HG03432 (cell line): ENCODE results near the gene MSI2.

Experiments
- ATAC-seq: cut with Tn5 transposase; IDR thresholded peaks from one replicate; pipeline ENCODE4 v1.9.1; 2021; ENCODE audit warnings: mild to moderate bottlenecking, moderate library complexity; ENCODE audit not compliant: unreplicated experiment

Gene MSI2

DNA sequence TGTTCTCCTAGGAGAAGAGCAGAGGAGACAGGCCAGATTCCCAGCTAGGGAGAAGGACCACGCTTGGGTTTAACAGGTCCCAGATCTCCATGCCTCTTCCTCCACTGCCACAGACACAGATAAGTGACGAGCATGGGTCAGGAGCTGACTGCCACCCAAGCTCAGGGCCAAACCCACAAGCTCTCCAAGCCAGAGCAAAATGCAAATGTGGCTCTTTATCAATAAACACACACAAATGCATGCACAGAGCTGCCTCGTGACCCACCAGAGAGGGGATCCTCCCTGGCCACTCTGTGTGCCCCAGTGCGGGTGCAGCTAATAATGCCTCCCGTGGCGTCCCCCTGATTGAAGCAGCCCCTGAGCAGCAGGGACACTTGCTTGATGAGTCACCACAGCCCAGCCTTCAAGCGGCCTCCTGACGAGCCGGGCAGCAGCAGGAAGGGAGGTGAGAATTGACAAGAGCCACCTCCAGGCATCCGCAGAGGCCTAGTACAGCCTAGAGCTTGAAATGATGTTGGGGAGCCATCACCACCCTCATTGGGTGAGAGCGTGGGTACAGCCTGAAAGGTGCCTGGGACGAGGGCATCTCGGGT is 344.9 kb downstream of the MSI2 start:
- no peak for ATAC-seq

DNA sequence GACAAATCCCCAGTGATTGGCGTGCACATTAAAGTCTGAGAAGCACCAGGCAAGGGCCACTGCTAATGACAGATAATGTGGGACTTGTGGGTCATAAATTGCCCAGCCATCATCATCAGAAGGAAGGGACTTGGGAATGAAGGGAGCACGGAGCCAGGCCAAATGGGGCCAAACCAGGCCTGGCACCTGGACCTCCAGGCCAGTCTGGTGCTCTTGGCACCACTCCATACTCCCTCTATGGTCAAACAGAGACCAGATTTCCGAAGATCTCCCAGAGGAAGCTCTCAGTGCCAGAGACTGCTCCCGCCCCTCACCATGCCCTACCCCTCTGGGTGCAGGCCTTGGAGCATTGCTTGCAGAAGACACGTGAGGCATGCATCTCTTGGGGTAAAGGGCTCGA is 346.6 kb downstream of the MSI2 start:
- ATAC-seq: no peak

DNA sequence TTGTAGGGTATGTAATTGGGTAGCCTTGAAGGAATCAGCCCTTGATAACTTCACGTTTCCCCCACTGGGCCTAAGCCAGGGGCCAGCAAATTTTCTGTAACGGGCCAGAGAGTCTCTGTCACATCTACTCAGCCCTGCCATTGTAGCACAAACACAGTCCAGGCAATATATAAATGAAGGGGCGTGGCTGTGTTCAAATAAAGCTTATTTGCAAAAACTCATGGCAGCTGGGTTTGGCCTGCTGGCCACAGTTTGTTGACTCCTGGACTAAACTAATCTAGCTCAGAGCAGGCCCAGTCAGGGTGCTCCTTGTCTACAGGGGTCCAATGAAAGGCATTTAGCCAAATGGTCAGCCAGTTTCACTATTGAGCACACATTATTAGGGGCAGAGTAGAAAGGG is 347.2 kb downstream of the MSI2 start:
- ATAC-seq: no peak

DNA sequence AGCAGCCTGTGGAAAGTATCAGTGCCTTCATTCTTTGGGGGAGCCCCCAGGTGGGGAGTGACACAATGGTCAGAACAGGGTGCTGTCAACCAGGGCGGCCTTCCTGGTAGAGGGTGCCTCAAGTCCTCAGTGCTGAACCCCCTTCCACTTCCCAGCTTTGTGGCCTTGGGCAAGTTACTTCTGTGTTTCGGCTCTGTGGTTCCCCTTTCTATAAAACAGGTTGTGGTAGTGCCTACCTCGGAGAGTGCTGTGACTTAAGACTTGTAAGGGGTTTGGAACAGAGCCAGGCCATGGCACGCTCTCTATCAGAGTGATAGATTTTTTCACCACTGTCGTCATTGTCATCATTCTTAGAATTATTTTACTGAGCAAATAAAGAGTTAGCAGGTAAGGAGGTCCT is 347.7 kb downstream of the MSI2 start:
- peak; percentile 46 for ATAC-seq

DNA sequence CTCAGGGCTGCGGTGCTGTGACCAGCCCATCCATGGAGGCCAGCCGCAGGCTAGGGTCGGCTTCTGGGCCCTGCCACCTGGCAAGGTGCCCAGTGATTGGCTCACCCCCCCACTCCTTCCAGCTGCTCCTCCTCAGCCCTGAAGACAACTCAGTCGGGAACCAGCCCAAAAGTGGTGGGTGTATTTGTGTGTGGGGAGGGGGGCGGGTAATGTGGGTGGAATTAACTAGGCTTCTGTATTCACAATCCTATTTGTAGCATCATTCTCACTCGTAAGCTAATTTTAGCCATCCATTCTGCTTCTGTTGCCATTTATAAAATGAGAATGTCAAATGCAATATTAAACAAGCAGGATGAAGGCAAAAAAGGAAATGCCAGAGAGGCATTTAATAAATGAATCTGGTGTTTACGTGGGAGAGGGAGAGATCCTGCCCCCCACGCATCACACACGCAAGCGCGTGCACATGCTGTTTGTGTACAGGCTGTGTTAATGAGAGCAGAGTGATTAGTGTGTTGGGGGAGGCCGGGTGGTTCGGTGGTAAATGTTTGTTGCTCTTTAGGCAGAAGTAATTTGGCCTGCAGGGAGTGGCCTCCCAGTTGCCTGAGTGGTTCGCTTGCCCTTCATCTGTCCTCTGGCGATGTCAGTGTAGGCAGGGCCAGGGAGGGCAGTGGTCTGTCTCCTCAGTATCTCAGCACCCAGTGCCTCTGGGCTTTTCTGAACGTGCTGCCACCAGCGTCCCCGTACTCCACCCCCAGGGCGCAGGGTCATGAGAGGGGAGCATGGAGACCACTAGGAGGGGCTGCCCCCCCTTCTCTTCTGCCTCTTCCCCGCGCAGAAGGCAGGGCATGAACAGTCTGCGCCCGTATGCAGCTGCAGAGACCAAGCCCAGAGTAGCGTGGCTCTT is 348.7 kb downstream of the MSI2 start:
- ATAC-seq: peak; percentile 73

DNA sequence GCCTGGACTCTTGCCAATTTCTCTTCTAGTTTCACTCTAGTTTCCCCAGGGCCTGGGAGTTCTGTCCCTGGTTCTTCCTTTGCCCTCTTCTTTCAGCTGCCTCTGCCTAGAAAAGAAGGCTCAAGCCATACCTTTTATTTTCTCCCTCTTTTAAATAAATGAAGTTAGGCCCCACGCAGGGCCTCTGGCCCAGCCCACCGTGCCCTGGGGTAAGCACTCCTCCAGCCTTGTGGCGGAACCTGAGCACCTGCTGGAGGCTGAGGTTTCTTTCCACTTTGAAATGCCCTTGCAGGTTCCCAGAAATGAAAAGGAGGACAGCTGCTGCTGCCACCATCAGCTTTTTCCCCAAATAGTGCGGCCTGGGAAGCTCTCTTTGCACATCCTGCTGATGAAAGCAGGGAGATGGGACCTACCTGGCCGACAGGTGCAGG is 349.4 kb downstream of the MSI2 start:
- ATAC-seq: peak; percentile 38

DNA sequence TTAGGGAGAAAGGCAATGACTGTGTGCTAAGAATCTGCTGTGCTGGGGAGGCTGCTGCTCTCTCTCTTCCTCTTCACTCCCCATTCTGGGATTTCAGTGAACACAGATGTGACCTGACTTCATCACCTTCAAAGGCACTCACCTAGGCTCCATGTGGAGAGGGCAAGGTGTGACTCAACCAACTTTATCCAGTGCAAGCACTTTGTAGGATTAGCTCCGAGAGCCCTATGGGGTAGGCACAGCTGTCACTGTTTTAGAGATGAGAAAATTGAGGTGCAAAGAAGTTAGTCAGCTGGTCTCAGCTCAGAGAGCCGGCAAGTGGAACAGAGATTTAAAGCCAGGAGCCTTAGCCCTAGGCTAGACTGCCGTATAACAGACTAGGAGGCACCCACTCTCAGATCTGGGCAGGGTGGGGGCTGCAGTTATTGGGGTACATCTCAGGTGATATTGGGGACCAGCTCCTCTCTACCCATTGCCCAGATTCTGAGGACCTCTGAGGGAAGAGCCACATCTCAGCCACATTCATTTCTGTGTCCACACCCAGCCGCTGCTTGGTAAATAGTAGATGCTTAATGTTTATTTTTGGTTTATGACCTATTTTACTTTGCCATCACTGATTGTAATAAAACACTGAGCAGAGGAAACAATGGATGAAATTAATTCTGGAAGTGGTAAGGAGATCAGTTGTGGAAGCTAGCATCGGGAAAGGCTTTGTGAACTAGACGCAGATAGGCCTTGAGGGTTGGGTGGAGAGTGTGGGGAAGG is 350.0 kb downstream of the MSI2 start:
- ATAC-seq: no peak

DNA sequence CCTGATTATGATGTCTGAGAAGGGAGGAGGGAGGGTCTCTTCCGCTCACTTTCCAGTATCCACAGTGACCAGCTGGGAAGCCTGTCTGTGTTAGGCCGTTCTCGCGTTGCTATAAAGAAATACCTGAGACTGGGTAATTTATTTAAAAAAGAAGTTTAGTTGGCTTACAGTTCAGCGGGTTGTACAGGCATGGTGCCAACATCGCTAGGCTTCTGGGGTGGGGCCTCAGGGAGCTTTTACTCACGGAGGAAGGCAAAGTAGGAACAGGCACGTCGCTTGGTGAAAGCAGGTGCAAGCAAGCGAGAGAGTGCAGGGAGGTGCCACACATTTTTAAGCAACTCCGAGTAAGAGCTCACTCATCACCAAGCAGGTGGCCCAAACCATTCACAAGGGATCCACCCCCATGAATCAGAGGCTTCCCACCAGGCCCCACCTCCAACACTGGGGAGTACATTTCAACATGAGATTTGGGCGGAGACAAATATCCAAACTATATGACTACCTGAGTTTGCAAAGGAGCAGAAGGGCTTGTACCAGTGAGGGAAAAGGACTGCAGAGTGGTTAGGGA is 351.3 kb downstream of the MSI2 start:
- ATAC-seq: no peak

DNA sequence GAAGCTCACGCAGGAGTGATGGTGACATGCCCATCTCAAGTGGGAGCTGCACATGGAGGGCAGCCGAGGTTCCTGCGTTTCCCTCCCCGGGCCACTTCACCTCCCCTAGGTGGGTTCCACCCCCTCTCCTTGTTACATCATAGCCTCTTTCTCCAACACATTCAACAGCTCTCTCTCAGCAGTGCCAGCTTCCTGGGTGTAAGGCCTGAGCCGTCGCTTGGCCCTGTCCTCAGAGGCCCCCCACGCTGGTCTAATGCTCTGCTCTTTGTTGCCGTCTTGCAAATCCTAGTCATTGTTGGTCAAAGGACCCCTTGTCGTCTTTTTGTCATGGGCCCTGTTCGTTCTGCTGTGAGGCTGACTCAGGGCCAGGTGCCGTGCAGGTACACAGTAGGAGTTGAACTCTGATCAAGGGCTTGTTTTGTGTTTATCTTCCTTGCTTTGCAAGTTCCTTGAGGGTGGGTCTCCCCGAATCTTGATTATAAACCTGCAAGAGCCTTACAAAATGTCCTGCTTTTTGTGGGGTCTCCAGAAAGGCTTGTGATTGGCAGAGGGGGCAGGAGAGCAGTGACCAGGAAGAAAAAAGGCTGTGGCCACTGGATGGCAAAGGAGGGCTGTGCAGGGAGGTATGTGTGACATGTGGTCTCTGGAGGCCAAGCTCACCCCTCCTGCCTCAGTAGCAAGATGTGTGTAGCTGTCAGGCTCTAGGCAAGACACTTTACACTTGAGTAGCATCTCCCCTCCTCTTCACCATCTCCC is 352.2 kb downstream of the MSI2 start:
- ATAC-seq: no peak

DNA sequence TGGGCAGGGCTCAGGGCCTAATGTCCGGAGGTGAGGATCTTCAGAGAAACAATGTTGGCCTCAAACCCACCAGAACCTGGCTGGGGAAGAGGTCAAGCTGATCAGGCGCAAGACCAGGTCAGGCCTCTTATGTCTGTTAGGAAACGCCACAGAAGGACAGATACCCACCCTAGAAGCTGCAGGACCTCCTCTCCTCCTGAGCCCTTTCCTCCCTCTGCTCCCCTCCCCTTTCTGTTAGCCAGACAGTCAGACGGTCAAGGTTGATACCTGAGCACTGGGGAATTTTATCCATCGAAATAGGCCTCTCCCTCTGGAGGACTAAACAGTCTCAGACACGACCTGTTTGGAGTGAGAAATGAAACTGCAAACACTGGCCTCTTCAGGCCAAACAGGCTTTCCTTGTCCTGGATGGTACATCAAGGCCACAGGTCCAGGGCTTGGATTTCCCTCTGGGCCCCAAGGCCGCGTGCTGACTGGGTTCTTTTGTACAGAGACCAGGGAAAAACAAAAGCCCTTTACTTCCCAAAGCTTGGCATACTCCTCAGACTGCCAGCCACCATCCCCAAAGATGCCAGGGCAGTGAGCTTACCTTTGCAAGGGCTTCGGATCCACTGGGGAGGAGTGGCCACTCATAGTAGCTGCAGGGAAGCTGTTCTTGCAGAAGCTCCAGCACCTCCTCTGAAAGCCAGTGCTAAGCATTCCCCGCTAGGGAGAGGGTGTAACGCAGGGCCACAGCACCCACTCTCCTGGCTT is 353.0 kb downstream of the MSI2 start:
- no peak for ATAC-seq

DNA sequence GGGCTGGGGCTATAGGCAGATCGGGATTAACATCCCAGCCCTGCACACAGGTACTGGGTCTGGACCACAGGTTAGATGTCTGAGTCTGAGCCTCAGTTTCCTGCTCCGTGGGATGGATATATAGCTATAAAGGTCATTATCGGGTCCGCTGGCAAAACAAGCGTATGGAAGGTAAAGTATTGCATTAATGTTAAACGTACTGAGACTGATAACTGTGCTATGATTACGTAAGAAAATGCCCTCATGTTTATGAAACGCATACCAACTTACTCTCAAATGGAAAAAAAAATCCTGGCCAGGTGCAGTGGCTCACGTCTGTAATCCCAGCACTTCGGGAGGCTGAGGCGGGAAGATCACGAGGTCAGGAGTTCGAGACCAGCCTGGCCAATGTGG is 353.6 kb downstream of the MSI2 start:
- no peak for ATAC-seq

DNA sequence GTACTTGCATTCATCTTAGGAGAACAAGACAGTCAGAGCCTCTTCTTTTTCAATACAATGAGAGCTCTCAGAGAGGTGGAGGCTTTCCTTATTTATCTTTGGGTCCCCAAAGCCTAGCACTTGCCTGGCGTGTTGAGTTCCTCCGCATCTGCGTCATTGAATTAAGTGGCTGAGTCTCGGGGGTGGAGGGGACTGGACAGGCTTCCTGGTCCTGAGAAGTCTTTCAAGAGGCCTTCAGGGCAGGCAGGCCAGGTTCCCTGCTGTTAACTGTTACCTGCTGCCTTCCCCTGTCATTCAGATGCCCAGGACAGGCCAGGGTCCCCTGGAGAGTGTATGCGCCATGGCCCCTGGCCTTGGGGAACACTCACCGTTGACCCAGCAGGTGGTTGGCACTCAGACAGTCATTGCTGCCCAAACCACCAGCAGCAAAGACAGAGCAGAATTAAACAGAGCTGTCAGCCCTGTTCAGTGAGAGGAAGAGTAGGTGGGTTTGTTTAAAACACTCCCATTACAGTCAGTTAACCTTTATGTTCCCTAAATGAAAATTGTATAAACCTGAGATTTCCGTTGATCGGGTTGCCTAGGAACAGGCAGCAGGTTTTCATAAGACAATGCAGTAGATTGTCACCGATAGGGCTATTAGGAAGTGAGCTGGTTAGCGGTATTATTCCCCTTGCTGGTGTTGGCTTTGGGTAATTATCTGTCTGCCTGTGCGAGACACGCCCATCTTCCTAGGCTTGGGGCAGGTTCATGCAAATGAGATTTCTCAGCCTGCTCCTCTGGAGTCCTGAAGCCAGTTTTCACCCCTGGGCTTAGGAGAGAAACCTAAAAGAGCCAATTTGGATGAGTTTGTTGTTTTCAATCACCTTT is 356.1 kb downstream of the MSI2 start:
- no peak for ATAC-seq

DNA sequence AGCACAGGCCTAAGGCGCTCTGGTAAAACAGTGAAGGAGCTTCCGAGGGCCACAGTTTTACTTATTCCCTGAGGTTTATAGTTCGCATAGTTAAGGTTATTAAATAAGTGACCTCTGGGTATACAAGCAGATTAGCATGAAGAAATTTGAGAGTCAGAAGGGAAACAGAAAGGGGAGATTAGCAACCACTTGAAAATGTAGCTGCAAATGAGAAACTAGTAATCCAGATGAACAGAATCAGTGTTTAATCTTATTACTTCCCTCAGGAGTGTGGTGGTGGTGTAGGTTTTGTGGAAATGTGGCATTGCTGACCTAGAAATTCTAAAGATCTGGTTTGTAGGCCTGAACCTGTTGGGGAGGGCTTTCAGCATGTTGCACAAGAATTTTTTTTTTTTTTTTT is 358.4 kb downstream of the MSI2 start:
- ATAC-seq: no peak

DNA sequence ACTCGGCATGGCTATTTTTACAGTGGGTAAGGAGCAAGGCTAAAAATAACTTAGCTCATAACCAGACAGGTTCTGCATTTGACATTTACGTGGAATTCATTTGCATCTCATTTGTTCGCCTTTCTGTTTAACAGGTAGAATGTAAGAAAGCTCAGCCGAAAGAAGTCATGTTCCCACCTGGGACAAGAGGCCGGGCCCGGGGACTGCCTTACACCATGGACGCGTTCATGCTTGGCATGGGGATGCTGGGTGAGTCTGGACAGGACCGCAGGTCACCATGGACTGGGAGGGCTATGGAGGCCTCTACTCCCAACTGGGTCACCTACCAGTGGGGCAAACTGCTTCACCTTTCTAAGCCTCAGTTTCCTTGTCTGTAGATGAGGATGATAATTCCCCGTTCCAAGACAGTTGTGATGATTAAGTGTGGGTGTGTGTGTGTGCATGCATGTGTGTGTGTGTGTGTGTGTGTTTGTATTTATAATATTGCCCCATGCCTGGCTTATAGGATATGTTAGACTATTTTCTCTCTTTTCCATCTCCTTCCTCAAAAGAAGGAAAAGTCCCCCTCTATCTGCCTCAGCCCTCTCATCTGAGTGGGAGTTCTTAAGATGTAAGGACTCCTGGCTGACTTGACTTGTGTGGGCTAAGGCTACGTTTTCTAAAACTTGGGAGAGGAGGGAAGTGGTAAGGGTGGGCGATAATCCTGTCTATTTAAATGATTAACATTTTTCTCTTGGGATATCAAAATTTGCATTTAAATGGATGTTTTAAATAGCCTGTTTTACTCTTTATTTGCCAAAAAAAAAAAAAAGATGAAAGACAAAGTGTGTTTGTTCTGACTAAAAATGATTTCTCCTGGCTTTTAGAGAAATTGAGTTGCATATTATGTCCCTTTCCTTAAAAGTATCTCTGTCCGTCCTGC is 359.8 kb downstream of the MSI2 start:
- ATAC-seq: no peak

DNA sequence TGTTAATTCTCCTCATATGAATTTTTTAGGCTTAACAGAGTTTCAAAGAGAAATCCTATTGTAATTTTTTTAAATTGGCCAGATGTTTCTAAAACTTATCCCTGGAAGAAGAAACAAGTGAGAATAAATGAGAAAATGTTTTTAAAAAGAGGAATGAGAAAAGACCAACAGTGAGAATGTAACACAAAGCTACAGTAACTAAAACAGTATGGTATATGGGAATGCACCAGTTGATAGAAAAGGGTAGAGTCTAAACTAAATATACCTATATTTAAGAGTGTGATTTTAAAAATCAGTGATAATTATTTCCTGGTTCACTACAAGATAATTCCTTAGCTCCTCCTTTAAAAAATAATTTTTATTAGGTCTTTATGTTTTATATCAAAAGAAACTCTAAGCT is 360.9 kb downstream of the MSI2 start:
- no peak for ATAC-seq

DNA sequence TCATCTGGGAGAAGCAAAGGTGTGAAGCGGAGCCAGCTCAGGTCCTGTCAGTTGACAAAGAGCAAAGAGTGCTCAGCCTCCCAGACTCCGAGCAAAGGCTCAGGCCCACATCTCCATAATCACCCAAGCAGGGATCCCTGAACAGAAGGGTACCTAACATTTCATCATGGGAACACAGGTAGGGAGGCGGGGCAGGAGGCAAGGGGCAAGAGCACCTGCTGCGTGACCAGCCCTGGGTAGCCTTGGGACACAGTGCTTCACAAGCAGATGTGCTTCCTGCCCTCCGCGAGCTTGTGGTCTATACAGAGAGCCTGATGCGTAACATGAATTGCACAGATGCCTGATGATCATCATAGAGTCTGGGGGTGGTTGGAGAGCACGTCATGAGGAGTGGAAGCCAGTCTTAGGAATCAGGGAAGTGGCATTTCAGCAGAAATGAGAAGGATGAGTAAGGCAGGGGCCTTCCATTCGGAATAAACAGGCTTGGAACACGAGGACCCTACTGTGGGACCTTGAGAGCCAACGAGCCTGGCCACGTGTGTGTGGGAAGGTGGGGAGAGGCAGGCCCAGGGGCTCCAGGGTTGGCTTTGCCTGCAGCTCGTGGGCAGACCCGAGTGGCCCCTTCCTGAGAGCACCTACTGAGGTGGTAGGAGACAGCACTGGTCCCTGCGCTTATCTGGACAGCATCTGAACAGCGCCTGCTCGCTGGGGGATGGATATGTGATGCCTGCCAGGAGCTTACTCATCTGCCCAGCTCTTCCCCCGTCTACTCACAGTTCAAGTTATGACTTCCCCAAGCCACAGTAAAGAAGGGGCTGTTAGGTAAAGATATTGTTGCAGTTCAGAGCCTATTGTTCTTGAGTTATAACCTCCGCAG is 363.0 kb downstream of the MSI2 start:
- ATAC-seq: no peak

DNA sequence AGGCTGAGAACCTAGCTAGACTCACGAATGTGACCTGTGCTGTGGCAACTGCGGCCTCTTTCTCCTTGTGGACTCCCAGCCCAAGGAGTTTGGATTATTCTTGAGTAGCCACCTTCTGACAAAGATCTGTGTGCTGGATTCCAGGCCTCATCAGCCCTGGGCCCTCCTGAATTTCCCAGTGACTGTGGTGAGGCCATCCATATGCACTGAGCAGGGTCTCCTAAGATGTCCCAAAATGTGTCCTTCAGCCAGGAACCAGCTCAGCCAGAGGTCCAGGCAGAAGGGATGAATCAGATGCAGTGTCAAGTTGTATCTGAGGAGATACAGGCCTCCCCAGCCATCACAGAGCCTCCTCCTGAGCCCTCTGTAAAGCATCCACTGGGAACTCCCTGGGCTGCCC is 364.3 kb downstream of the MSI2 start:
- no peak for ATAC-seq
